Liver (tissue), 9 donors: ENCODE measurements around the gene ARAP1. TPM values are rescaled to one million over a fixed set of nuclear protein-coding genes. Genes with fewer than 3 reads are reported as not detected.
A peak's percentile ranks its signal among the peaks of the same experiment; 100 is the strongest.

ENCODE experiments used
- DNase-seq: peaks from one replicate; pipeline ENCODE4 v3.0.0-alpha.2; 2017; ENCODE audit warnings: low spot score
- H3K27ac ChIP-seq, 2 donors: one replicate each; pipeline ENCODE4 v1.7.0; 2013; ENCODE audit warnings: inconsistent platforms in 2 of 2, low read length in 2 of 2, control low read depth in 1 of 2, low read depth in 1 of 2, mild to moderate bottlenecking in 1 of 2
- H3K27me3 ChIP-seq, 4 donors: one replicate each; pipeline versions ENCODE4 v1.6.1 to v1.7.0; 2013; ENCODE audit warnings: low read length in 3 of 4, inconsistent platforms in 1 of 4, mild to moderate bottlenecking in 1 of 4, moderate library complexity in 1 of 4; ENCODE audit not compliant: control insufficient read depth in 4 of 4, insufficient read depth in 4 of 4
- H3K36me3 ChIP-seq, 4 donors: one replicate each; pipeline versions ENCODE4 v1.6.1 to v1.7.0; 2013; ENCODE audit warnings: low read length in 3 of 4, mild to moderate bottlenecking in 3 of 4, low read depth in 1 of 4, moderate library complexity in 1 of 4; ENCODE audit not compliant: control insufficient read depth in 4 of 4, insufficient read depth in 3 of 4
- H3K4me1 ChIP-seq, 4 donors: one replicate each; pipeline versions ENCODE4 v1.6.1 to v1.7.0; 2013; ENCODE audit warnings: low read length in 3 of 4, mild to moderate bottlenecking in 3 of 4, moderate library complexity in 1 of 4; ENCODE audit not compliant: control insufficient read depth in 4 of 4, insufficient read depth in 4 of 4
- H3K4me3 ChIP-seq, 3 donors: one replicate each; pipeline versions ENCODE4 v1.6.1 to v1.7.0; 2013; ENCODE audit warnings: low read length in 3 of 3, control low read depth in 1 of 3, low read depth in 1 of 3, mild to moderate bottlenecking in 1 of 3
- H3K9ac ChIP-seq, 2 donors: one replicate each; pipeline ENCODE4 v1.7.0; 2013; ENCODE audit warnings: low read length in 2 of 2, mild to moderate bottlenecking in 2 of 2, moderate library complexity in 2 of 2, control low read depth in 1 of 2, low read depth in 1 of 2
- H3K9me3 ChIP-seq, 4 donors: one replicate each; pipeline versions ENCODE4 v1.6.1 to v1.7.0; 2013; ENCODE audit warnings: low read length in 3 of 4; ENCODE audit not compliant: control insufficient read depth in 4 of 4
- EGR1 ChIP-seq, 2 donors: IDR thresholded peaks; 2 replicates each; pipeline ENCODE4 v1.6.1; 2016 to 2018; ENCODE audit warnings: antibody characterized with exemption in 2 of 2, low read depth in 2 of 2
- FOXA1 ChIP-seq: IDR thresholded peaks from 2 replicates; pipeline ENCODE4 v1.6.1; 2016; ENCODE audit warnings: antibody characterized with exemption
- GABPA ChIP-seq, 2 donors: IDR thresholded peaks in 1 of 2; conservative IDR thresholded peaks in 1 of 2; 2 replicates each; pipeline ENCODE4 v1.6.1; 2016; ENCODE audit warnings: antibody characterized with exemption in 2 of 2, mild to moderate bottlenecking in 1 of 2, moderate library complexity in 1 of 2
- HNF4A ChIP-seq, 2 donors: conservative IDR thresholded peaks; 2 replicates each; pipeline ENCODE4 v1.6.1; 2016; ENCODE audit warnings: antibody characterized with exemption in 2 of 2, mild to moderate bottlenecking in 2 of 2
- HNF4G ChIP-seq: IDR thresholded peaks from 2 replicates; pipeline ENCODE4 v1.6.1; 2016; ENCODE audit warnings: antibody characterized with exemption
- JUND ChIP-seq, 2 donors: IDR thresholded peaks; 2 replicates each; pipeline ENCODE4 v1.6.1; 2016; ENCODE audit warnings: antibody characterized with exemption in 2 of 2
- NR2F2 ChIP-seq: IDR thresholded peaks from 2 replicates; pipeline ENCODE4 v1.6.1; 2016; ENCODE audit warnings: antibody characterized with exemption
- RAD21 ChIP-seq, 2 donors: IDR thresholded peaks; 2 replicates each; pipeline ENCODE4 v1.6.1; 2016; ENCODE audit warnings: antibody characterized with exemption in 2 of 2, mild to moderate bottlenecking in 2 of 2
- RXRA ChIP-seq, 2 donors: IDR thresholded peaks; 2 replicates each; pipeline ENCODE4 v1.6.1; 2017 to 2018; ENCODE audit warnings: antibody characterized with exemption in 2 of 2, mild to moderate bottlenecking in 1 of 2
- SP1 ChIP-seq: IDR thresholded peaks from 2 replicates; pipeline ENCODE4 v1.6.1; 2018; ENCODE audit warnings: antibody characterized with exemption, mild to moderate bottlenecking
- TAF1 ChIP-seq: conservative IDR thresholded peaks from 2 replicates; pipeline ENCODE4 v1.6.1; 2016; ENCODE audit warnings: antibody characterized with exemption, mild to moderate bottlenecking
- YY1 ChIP-seq: IDR thresholded peaks from 2 replicates; pipeline ENCODE4 v1.6.1; 2016; ENCODE audit warnings: antibody characterized with exemption, mild to moderate bottlenecking
- WGBS: extraction: QIAGEN DNeasy Blood & Tissue Kit; methylation state at CpG from one replicate; pipeline ENCODE4 v1.1.7; 2013; 5-methylcytosine and 5-hydroxymethylcytosine counted together
- polyA plus RNA-seq, 2 donors: library from polyadenylated mRNA; stranded (reverse) in 1 of 2; unstranded in 1 of 2; fragments of 200-250 nt in 1 of 2; fragments of >200 nt in 1 of 2; fragmentation: Nextera tagmentation in 1 of 2; extraction: Ambion mirVana in 1 of 2; gene quantifications; one replicate each; pipeline versions ENCODE4 v1.2.1 to v1.2.3, GENCODE V29; 2013 to 2015
- total RNA-seq, 2 donors: library from RNA; depleted of rRNA; stranded (reverse); fragments of >200 nt; gene quantifications; one replicate each; pipeline ENCODE4 v1.2.3, GENCODE V29; 2014
- TF ChIP-seq, protein P1 (sequence below): fragments of 150-350 bp; IDR thresholded peaks from 2 replicates; pipeline ENCODE4 v1.5.1; 2017; ENCODE audit warnings: improper control_type of control experiment, low read depth, low read length; ENCODE audit not compliant: missing input control
- TF ChIP-seq, protein P2 (sequence below): IDR thresholded peaks from 2 replicates; pipeline ENCODE4 v1.6.1; 2016; ENCODE audit warnings: antibody characterized with exemption, mild to moderate bottlenecking
- TF ChIP-seq, protein P3 (sequence below): IDR thresholded peaks from 2 replicates; pipeline ENCODE4 v1.6.1; 2016; ENCODE audit warnings: antibody characterized with exemption
- TF ChIP-seq, protein P4 (sequence below): IDR thresholded peaks from 2 replicates; pipeline ENCODE4 v1.6.1; 2016; ENCODE audit warnings: antibody characterized with exemption
- TF ChIP-seq, protein P5 (sequence below): IDR thresholded peaks from 2 replicates; pipeline ENCODE4 v1.6.1; 2016; ENCODE audit warnings: antibody characterized with exemption
- donor health status: healthy.
- donor health status: healthy.
- donor health status: healthy.
- donor health status: healthy.
- donor health status: healthy.

The ARAP1 gene
- total and polyA plus RNA-seq, 4 donors, result 14.4 to 77.8 (median 43.5) TPM

DNA sequence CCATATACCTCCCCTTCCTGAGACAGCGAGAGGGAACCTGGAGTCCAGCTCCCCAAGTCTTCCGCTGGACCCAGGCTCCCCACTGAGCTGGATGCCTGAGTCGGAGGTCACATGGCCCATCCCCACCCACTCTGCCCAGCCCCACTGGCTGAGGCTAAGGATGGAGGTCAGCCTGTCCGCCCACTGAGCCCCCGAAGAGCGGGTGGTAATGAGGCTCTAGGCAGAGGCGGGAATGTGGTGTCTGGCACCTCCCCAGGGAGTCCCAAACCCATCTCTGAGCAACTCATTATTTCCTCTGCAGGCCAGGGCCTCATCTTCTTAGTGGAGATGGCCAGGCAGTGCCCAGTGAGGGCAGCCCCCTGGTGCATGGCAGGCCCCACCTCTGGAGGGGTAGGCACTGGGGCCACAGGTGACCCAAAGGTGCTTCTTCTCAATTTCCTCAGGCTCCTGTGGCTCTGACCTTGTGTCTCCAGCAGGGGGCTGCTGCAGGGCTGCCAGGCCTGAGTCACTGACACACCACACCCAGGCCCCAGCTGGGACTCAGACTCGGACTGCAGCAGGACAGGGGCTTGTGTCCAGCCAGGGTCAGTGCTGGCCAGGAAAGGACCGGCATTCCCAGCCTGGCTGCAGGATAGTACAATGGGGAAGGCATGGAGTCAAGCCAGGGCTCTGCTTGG is 67.8 kb downstream of the ARAP1 start:
- Histone ChIP-seq H3K9ac (no peak overlapping the region), H3K36me3 (peaks cover 4 to 45% (median 16%) of the 10 kb centered on the region in 4 donors), H3K27me3 (no peaks in the 10 kb centered on the region), H3K4me1 (no peaks in the 10 kb centered on the region), H3K4me3 (no peak overlapping the region), H3K9me3 (no peaks in the 10 kb centered on the region), H3K27ac (no peak overlapping the region)
- WGBS, result 77% methylated on average over 9 of the region's 9 CpGs
- peak; percentile 50 for DNase-seq
- TF ChIP-seq TAF1, result no peak
- TF ChIP-seq NR2F2, result no peak
- TF ChIP-seq, protein P1, sequence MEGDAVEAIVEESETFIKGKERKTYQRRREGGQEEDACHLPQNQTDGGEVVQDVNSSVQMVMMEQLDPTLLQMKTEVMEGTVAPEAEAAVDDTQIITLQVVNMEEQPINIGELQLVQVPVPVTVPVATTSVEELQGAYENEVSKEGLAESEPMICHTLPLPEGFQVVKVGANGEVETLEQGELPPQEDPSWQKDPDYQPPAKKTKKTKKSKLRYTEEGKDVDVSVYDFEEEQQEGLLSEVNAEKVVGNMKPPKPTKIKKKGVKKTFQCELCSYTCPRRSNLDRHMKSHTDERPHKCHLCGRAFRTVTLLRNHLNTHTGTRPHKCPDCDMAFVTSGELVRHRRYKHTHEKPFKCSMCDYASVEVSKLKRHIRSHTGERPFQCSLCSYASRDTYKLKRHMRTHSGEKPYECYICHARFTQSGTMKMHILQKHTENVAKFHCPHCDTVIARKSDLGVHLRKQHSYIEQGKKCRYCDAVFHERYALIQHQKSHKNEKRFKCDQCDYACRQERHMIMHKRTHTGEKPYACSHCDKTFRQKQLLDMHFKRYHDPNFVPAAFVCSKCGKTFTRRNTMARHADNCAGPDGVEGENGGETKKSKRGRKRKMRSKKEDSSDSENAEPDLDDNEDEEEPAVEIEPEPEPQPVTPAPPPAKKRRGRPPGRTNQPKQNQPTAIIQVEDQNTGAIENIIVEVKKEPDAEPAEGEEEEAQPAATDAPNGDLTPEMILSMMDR, result peak; percentile 47
- TF ChIP-seq SP1, result no peak
- TF ChIP-seq HNF4A (conservative IDR thresholded peaks at IDR 0.05), result no peak
- TF ChIP-seq FOXA1, result no peak
- no peak for TF ChIP-seq GABPA (IDR thresholded peaks at IDR 0.05 in 1 of 2, conservative IDR thresholded peaks at IDR 0.05 in 1 of 2)
- no peak for TF ChIP-seq HNF4G
- TF ChIP-seq, protein P2, sequence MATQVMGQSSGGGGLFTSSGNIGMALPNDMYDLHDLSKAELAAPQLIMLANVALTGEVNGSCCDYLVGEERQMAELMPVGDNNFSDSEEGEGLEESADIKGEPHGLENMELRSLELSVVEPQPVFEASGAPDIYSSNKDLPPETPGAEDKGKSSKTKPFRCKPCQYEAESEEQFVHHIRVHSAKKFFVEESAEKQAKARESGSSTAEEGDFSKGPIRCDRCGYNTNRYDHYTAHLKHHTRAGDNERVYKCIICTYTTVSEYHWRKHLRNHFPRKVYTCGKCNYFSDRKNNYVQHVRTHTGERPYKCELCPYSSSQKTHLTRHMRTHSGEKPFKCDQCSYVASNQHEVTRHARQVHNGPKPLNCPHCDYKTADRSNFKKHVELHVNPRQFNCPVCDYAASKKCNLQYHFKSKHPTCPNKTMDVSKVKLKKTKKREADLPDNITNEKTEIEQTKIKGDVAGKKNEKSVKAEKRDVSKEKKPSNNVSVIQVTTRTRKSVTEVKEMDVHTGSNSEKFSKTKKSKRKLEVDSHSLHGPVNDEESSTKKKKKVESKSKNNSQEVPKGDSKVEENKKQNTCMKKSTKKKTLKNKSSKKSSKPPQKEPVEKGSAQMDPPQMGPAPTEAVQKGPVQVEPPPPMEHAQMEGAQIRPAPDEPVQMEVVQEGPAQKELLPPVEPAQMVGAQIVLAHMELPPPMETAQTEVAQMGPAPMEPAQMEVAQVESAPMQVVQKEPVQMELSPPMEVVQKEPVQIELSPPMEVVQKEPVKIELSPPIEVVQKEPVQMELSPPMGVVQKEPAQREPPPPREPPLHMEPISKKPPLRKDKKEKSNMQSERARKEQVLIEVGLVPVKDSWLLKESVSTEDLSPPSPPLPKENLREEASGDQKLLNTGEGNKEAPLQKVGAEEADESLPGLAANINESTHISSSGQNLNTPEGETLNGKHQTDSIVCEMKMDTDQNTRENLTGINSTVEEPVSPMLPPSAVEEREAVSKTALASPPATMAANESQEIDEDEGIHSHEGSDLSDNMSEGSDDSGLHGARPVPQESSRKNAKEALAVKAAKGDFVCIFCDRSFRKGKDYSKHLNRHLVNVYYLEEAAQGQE, result no peak
- TF ChIP-seq, protein P3, sequence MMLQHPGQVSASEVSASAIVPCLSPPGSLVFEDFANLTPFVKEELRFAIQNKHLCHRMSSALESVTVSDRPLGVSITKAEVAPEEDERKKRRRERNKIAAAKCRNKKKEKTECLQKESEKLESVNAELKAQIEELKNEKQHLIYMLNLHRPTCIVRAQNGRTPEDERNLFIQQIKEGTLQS, result no peak
- TF ChIP-seq, protein P4, sequence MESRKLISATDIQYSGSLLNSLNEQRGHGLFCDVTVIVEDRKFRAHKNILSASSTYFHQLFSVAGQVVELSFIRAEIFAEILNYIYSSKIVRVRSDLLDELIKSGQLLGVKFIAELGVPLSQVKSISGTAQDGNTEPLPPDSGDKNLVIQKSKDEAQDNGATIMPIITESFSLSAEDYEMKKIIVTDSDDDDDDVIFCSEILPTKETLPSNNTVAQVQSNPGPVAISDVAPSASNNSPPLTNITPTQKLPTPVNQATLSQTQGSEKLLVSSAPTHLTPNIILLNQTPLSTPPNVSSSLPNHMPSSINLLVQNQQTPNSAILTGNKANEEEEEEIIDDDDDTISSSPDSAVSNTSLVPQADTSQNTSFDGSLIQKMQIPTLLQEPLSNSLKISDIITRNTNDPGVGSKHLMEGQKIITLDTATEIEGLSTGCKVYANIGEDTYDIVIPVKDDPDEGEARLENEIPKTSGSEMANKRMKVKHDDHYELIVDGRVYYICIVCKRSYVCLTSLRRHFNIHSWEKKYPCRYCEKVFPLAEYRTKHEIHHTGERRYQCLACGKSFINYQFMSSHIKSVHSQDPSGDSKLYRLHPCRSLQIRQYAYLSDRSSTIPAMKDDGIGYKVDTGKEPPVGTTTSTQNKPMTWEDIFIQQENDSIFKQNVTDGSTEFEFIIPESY, result no peak
- peak; percentile 46 to 74 for TF ChIP-seq RAD21 (IDR thresholded peaks at IDR 0.05)
- no peak for TF ChIP-seq EGR1 (IDR thresholded peaks at IDR 0.05; ENCODE audit: low read depth in 2 of 2)
- TF ChIP-seq YY1, result no peak

DNA sequence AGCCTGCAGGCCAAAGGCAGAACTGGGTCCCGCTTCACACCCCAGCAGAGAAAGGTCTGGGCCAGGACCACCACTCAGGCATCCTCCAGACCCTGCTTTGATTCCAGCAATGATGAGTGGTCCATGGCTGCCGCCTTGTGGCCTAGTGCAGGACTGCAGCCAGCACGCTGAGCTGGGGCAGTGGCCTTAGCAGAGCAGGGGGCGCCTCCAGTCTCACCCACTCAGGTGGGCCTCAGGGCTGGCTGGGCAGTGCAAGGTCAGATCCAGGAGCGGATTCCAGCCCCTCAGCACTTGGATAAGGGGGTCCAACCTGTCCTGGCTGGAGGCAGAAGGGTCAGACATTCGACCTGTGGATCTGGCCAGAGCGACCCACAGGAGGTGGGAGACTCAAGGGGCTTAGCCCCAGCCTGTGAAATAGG is 68.4 kb downstream of the ARAP1 start:
- H3K4me3 ChIP-seq, result no peak overlapping the region
- H3K9ac ChIP-seq, result no peak overlapping the region
- no peaks in the 10 kb centered on the region for H3K4me1 ChIP-seq
- no peaks in the 10 kb centered on the region for H3K9me3 ChIP-seq
- peak; percentile 79 for DNase-seq
- peaks cover 4 to 40% (median 16%) of the 10 kb centered on the region in 4 donors for H3K36me3 ChIP-seq
- no peak overlapping the region for H3K27ac ChIP-seq
- 63% methylated on average over 7 of the region's 7 CpGs for WGBS
- H3K27me3 ChIP-seq, result no peaks in the 10 kb centered on the region
- TF ChIP-seq SP1 (no peak), HNF4A (conservative IDR thresholded peaks at IDR 0.05) (no peak), RAD21 (IDR thresholded peaks at IDR 0.05) (peak; percentile 73 to 84), FOXA1 (no peak), HNF4G (no peak), GABPA (IDR thresholded peaks at IDR 0.05 in 1 of 2, conservative IDR thresholded peaks at IDR 0.05 in 1 of 2) (no peak), YY1 (no peak), JUND (IDR thresholded peaks at IDR 0.05) (no peak), RXRA (IDR thresholded peaks at IDR 0.05) (no peak)
- TF ChIP-seq, protein P1, result peak; percentile 81
- TF ChIP-seq, protein P4, result no peak
- TF ChIP-seq, protein P5, sequence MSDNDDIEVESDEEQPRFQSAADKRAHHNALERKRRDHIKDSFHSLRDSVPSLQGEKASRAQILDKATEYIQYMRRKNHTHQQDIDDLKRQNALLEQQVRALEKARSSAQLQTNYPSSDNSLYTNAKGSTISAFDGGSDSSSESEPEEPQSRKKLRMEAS, result no peak
- TF ChIP-seq, protein P3, result no peak
